DMS53 treated with DMSO at 0.1 percent for 48 hours (cell line): Measurements from ENCODE around the gene STAG1.
"Not testable (repeated sequence)": the region's sequence is repeated elsewhere in the genome, so short reads cannot be mapped to it uniquely, and the experiment has no call there.

Experiments
- DNase-seq: peaks from one replicate; lab custom pipeline; 2025; ENCODE audit not compliant: unreplicated experiment; lab: John Stamatoyannopoulos, UW

The STAG1 gene

DNA sequence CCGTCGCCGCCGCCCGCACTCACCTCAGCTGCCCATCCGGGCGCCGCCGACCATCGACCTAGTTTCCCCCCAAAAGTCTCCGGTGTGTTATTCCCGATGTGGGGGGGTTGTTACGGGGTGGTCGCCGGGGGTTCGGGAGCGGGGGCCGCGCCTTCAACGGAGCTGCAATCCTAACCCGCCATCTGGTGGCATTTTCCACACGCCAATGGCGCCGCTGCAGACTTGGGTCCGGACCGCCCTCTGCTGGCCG lies at the start of gene STAG1:
STAG1 (minus strand) TSS at position 207 of the 250 bp plus-strand sequence. CDS start 121,480 bp downstream, outside the sequence.
- no peak for DNase-seq

DNA sequence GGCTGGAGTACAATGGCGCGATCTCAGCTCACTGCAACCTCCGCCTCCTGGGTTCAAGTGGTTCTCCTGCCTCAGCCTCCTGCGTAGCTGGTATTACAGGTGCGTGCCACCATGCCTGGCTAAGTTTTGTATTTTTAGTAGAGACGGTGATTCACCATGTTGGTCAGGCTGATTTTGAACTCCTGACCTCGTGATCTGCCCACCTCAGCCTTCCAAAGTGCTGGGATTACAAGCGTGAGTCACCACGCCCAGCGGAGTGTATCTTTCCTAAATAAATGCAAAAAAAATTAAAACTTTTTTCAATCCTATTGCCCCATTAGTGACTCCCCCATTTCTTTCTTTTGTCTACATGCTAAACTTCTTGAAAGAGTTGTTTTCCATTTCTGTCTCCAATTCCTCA lies 49.0 kb upstream of the STAG1 start:
- not testable (repeated sequence) for DNase-seq

DNA sequence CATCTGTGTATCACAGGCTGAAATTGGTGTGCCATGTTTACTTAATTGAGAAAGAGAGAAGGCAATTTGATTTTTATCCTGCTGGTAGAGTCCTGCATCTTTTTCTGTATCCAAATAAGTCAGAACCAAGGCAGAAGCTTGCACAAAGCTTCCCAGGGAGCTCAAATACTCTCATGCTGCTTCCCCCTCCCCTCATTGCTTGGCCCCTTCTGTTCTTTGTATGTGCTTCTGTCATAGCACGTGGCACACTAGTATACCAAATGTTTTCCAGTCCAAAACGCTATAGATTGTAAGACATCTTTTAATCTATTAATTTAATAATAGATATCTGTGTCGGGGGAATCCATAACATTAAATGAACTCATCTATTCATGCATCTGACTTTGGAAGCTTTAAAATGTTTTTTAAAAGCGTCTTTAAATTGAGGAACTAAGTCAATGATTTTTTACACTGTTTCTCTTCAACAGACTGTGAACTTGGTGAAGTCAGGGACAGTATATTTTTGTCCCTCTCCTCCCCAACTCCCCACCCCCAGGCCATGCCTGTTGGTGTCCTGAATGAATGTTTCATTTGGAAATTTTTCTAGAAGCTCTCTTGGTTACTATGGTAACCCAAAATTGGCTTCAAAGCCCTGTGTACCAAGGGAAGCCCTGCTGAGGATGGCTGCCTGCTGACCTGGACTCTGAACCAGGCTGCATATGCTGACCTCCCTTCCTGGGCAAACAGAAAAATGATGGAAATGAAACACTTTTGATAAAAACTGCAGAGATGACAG lies 40.6 kb upstream of the STAG1 start:
- no peak for DNase-seq

DNA sequence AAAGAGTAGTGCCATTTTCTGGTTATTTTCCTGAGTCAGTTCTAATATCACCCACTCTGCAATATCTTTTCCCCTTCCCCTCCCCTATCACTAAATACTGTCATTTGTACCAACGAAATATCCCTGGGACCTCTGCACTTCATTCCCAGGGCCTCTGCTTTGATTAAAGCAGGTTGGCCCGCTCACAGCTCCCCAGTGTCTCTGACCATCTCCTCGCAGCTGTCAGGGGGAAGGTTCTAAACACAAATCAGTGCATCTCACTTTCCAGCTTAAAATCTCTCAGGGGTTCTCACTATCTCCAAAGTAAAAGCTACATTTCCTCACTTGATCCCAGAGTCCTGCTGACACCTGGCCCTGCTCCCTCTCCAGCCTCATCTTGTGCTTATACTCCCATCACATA lies 38.6 kb upstream of the STAG1 start:
- no peak for DNase-seq

DNA sequence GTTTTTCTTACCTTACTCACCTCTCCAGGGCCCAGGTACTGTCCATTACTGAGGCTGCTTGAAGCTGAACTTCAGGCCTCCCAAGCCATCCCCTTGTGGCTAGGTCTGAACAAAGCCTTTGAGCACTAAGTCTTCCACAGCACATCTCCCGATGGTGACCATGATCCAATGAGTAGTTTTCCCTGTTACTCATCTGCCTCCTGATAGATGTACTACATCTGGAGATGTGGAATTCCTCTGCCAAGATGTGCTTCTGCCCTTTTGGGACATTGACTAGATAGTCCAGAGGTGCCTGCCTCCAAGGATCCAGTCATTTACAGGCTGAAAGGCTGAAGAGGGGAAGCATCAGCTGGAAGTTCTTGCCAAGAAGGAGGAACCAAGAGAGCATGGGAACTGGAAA lies 37.8 kb upstream of the STAG1 start:
- DNase-seq, result no peak

DNA sequence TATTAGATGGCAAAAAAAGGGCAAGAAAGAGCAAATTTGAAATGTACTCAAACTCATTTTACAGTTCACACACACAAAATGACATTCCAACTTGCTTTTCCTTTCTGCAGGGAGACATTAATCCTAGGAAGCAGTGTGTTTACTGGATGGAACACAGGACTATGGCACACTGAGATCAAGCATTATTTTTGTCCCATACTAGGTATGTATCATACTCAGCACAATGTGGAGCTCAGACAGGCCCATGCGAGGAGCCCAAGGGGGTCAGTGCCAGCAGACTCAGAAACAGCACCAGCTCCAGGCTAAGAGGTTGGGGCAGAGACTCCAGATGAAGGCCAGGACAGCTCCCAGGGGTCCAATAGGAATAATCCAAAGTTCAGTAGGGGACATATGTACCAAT lies 36.0 kb upstream of the STAG1 start:
- no peak for DNase-seq

DNA sequence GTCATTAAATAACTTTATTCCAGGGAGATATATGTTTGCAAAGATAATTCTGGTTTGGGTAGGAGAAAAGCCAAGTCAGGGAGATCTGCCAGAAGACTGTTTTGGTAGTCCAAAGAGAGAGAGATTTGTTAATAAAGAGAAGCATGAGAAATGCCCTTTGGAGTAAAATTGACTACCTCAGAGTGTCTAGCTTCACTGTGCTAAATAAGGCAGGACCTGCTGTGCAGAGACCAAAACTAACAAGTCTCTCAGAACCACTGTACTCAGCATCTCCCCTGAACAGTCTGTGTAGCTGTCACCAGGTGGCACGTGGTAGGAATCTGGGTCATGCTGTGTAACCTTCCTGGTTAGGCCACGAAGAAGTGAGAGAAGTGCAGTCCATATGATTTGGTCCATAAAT lies 35.2 kb upstream of the STAG1 start:
- DNase-seq, result no peak

DNA sequence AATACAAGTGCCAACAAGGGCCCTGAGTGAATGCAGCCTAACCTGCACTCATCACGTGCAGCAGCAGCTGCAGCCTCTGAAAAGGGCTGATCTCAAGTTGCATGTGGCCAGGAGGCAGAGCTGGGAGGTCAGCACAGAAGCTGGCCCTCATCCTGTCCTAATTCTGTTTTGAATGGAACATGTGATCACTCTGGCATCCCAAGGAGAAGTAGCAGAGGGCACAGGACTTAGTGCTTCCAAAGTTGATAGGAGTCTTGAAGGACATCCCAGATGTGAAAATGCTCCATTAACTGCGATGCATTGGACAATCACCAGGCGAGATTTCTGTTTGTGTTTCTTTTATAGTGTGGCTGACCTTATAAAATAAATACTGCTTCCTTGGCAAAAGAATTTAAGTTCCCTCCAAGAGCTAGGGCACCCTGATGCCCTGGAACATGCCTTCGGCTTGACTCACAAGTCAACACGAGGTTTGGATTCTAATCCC lies 31.6 kb upstream of the STAG1 start:
- no peak for DNase-seq

DNA sequence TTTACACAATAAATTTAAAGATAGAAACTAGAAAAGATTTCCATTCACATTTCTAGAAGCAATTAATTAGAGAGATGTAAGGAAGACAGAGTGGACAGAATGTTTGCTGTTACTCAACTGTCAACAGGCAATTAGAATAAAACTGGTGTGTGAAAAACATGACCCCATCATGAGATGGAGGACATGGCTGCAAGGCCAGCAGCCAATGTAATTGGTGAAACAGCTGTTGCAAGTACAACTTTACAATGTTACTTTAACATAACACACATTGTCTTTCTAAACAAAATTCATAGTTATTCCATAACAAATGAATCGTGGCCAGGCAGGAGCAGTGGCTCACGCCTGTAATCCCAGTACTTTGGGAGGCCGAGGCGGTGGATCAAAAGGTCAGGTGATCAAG lies 28.6 kb upstream of the STAG1 start:
- DNase-seq, result no peak

DNA sequence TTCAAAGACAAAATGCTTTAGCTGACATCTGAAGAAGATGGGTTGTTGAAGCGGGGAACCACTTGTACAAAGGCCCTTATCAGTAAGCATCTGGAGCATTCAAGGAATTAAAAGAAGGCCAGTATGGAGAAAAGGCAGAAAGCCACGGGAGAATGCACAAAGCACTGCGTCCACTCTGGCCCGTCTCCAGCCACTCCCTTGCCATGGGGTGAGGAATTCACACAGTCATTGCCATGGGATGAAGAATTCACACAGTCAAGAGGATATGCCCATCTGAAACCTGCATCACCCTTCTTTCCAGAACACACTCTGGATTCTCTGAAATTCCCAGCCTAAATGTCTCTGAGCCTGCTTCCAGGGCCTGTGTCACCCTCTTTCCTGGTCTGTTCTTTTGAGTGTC lies 26.7 kb upstream of the STAG1 start:
- DNase-seq, result no peak

DNA sequence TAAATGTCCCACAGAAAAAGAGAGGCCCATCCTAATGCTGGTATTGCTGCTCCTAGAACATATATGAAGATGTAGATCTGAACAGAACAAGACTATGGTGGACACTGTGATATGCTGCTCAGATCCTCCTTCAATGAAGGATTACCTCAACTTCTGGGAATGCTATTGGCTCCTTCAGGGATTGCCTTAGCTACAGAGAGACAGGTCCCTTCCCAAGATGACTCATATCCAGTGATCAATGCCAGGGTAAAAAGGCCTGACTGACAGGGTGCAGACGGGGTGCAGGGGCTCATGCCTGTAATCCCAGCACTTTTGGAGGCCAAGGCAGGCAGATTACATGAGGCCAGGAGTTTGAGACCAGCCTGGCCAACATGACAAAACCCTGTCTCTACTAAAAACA lies 20.5 kb upstream of the STAG1 start:
- DNase-seq, result no peak

DNA sequence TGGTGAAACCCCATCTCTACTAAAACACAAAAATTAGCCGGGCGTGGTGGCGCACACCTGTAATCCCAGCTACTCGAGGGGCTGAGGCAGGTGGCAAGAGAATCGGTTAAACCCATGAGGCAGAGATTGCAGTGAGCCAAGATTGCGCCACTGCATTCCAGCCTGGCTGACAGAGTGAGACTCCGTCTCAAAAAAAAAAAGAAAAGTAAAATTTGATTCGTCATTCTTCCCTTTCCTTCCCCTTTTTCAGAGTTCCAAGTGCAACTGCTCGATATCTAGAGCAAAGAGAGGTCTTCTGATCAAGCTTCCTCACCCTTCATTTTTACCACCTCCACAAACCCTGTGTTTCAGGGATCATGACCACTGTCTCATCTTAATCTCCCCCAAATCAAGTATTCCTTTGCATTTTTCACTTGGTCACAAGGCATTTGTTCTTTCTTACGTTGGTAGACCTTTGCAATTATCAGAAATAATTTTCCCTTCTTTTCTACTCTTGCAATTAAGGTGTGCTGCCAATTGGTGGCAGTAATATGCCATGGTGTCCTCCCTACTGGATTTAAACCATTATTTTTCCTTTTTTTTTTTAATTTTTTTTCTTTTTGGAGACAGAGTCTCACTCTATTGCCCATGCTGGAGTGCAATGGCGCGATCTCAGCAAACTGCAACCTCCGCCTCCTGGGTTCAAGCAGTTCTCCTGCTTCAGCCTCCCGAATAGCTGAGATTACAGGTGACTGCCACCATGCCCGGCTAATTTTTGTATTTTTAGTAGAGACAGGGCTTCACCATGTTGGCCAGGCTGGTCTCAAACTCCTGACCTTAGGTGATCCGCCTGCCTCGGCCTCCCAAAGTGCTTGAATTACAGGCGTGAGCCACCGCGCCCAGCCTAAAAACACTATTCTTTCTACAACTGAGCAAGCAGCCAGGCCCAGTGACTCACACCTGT lies 6.3 kb upstream of the STAG1 start:
- not testable (repeated sequence) for DNase-seq

DNA sequence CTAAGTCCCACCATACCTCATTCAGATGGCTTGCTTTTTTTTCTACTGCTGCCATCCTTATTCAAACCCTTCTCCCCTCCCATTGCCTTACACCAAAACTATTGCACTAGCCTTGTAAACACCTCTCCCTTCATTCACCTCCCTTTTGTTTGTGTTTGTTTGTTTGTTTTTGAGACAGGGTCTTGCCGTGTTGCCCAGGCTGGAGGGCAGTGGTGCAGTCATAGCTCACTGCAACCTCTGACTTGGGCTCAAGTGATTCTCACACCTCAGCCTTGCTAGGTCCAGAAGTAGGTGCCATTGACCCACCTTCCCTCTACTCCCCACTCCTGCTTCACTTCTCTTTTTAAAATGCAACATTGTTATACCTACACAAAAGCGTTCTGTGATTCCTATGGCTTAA lies 3.0 kb upstream of the STAG1 start:
- DNase-seq, result no peak

DNA sequence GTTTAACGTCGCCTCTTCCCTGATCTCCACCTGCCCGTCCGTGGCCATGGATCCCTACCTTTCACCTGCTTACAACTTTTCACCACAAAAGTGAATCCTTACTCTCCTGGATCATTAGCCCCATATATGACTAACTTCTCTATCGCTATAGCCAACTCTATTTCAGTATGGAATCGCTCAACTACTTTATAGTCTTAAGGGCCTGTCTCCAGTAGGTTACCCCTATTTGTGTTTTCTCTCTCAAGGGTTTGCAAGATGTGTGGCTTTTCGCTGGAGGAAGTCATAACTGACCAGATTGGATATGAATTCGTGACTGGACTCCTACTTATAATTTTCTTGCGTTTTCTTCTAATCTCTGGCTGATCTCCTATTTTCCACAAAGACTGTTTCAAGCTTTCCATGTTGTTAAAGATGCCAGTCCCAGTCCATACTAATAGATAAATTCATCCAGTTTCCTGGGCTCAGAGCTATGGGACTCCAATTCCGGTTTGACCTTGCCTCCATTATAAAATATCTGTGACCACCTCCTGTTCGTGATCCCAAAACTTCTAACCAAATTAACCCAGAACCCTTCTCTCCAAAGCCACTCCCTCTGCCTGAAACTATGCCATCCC lies 1.3 kb upstream of the STAG1 start:
- DNase-seq, result no peak

DNA sequence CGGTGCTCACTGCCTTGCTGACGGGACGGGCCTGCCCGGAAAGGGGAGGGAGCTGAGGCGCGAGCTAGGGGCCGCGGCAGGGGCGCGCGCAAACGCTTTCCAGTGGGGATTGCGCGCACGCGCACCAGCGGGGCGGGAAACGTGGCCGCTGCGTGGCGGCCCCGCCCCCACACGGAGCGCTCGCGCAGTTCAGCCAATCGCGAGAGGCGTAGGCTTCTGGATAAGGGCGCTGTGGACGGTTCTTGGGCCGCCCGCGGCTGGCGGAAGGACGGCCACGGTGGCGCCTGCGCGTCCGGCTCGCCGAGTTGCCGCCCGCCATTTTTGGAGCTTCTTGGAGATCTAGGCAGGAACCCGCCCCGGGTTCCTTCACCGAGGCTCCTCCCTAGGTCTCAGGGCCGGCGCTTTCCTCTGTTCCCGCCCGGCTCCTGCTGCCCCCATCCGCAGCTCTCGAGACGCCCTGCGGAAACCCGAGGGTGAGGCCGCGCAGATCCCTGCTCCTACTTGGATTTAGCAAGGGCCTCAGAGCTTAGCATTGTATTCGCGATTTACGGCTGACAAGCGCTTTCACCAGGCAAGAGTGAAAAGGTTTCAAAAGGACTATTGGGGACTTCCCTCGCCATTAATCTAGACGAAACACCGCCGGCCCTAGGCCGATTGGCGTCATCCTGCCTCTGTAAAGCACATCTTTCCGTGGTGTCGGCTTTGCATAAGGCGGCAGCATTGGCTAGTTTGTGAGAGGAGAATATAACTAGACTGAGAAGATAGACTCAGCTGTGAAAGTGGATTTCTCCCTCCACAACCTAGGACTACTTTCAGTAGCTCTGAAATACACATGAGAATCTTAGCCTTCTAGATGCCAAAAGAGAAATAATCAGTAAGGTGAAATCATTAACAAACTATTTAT lies 496 bp upstream of the STAG1 start:
- peak; percentile 92 for DNase-seq

DNA sequence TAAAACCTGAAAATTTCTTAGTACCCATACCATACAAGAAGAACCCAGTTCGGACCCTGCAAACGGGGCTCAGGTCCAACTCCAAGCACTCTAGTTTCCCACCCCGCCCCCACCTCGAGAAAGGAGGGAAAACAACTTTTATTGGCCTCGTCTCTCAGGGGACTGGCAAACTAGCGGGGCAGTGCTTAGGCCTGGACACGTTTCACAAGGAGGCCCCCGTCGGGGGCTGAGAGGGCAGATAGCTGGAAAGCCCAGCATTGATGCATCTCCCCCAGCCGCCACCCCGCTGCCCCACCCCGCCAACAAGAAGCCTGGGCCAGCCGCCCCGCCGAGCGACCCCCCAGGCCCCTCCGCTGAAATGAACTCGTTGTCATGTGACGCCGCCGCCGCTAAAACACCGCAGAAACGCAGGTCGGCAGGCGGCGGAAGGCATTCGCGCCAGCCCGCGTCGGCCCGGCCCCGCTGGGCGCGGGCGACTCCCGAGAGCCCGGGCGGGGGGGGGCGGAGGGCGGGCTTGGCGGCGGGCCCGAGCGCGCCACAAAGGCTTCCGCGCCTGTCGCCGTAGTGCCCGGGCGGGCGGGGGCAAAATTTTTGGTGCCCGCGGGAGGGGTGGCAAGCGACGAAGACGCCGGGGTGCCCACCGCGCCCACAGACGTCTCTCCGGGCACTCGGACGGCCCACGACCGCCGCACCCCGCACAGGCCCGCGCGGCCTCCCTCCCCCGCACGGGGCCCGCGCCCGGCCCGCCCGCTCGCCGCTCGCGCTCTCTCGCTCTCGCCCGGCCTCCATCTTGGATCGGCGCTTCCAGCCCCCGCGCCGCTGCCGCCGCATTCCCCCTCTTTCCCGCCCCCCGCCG lies 634 bp downstream of the STAG1 start:
- no peak for DNase-seq

DNA sequence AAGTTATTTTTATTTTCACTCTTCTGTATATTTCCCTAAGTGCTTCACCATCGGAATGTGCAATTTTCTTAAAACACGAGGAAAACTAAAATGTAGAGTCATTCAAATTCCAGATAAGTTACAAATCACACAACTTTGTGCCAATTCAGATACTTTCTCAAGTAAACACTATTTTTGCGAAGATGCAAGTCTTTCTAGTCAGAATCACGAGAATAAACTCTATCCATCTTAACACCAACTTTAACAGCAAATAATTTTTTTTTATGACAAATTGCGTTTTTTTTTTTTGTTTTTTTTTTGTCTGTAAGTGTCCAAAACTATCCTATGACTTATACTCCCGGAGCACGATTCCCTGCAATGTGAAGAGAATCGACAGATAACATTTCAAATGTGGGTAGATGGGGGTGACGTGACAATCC lies 1.3 kb downstream of the STAG1 start:
- DNase-seq, result no peak

DNA sequence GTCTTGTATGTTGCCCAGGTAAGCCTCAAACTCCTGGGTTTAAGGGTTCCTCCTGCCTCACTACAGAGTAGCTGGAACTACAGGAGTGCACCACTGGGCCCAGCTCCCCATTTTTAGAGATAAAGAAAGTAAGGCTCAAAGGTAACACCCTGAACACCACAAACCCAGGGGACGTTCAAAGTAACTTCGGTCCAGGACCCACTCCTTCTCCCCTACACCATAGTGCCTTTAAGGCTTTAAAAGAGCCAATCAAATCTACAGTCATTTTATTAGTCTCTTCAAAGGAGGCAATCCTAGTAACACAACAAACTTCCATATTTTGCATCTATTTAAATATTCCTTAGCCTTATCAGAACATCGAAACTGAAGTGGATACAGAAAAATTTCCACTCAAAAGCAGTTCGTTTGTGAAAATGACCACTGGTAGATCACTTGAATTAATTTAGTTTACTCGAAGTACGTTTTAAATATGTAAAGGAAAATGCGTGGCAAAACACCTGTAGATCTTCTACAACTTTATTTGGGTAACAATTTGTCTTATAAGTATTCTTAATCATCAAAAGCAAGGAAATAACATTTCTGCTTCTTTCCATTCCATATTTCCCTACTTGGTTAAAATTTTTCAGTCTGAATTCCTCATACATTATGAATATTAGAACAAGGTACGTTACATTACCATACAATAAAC lies 1.8 kb downstream of the STAG1 start:
- DNase-seq, result no peak

DNA sequence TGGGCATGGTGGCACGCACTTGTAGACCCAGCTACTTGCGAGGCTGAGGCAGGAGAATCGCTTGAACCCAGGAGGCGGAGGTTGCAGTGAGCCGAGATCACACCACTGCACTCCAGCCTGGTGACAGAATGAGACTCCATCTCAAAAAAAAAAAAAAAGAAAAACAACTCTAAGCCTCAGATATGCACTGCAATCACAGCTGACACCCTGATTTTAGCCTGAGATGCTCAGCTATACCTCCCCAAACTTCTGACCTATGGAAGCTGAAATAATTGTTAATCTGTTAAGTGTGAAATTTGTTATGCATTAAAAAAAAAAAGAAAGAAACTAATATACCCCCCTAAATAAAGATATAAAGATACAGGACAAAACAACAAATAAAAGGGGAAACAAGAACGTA lies 2.6 kb downstream of the STAG1 start:
- not testable (repeated sequence) for DNase-seq
